CD8-positive, alpha-beta memory T cell (primary cell): ENCODE measurements around the gene MPHOSPH10. TPM values are rescaled to one million over a fixed set of nuclear protein-coding genes. Genes with fewer than 3 reads are reported as not detected.

Experiments used
- CTCF ChIA-PET: fragments of 350-600 bp; sonication (Branson Sonifier 250); formaldehyde crosslinking; loops from one replicate; lab custom pipeline; 2021; ENCODE audit warnings: antibody characterized with exemption; lab: Charles Lee
- POLR2A ChIA-PET: fragments of 350-600 bp; sonication (Branson Sonifier 250); formaldehyde crosslinking; loops from one replicate; lab custom pipeline; 2021; ENCODE audit warnings: antibody characterized with exemption; lab: Charles Lee
- DNase-seq, 5 donors: peaks; one replicate each; pipeline versions ENCODE4 v3.0.0 to v3.0.0-alpha.2; 2020 to 2022; ENCODE audit warnings: mixed read lengths in 1 of 5
- H3K27ac ChIP-seq: one replicate; pipeline ENCODE4 v1.7.0; 2013; ENCODE audit warnings: low read depth, mild to moderate bottlenecking, low read length, moderate library complexity
- H3K27me3 ChIP-seq: 2 replicates; pipeline ENCODE4 v1.7.0; 2013; ENCODE audit warnings: low read length, mild to moderate bottlenecking; ENCODE audit not compliant: insufficient read depth, poor library complexity, severe bottlenecking
- H3K36me3 ChIP-seq: 2 replicates; pipeline ENCODE4 v1.7.0; 2013; ENCODE audit warnings: mild to moderate bottlenecking, low read length, moderate library complexity; ENCODE audit not compliant: insufficient read depth
- H3K4me1 ChIP-seq: 2 replicates; pipeline ENCODE4 v1.7.0; 2013; ENCODE audit warnings: mild to moderate bottlenecking, low read length, moderate library complexity; ENCODE audit not compliant: insufficient read depth
- H3K4me3 ChIP-seq: 2 replicates; pipeline ENCODE4 v1.7.0; 2013; ENCODE audit warnings: mild to moderate bottlenecking, low read length
- H3K9me3 ChIP-seq: 2 replicates; pipeline ENCODE4 v1.7.0; 2013; ENCODE audit warnings: mild to moderate bottlenecking, low read length
- H3K27ac Mint-ChIP-seq, 8 donors: one replicate each; pipeline ENCODE4 v1.8.0; 2020 to 2021; ENCODE audit warnings: mixed read lengths in 8 of 8, mild to moderate bottlenecking in 6 of 8, inconsistent platforms in 3 of 8, moderate library complexity in 3 of 8
- H3K27me3 Mint-ChIP-seq, 2 donors: one replicate each; pipeline ENCODE4 v1.8.0; 2020 to 2021; ENCODE audit warnings: mixed read lengths in 2 of 2, mild to moderate bottlenecking in 1 of 2, moderate library complexity in 1 of 2
- H3K36me3 Mint-ChIP-seq, 3 donors: one replicate each; pipeline ENCODE4 v1.8.0; 2020 to 2021; ENCODE audit warnings: mixed read lengths in 3 of 3, inconsistent platforms in 1 of 3, mild to moderate bottlenecking in 1 of 3
- H3K4me1 Mint-ChIP-seq, 3 donors: one replicate each; pipeline ENCODE4 v1.8.0; 2020 to 2021; ENCODE audit warnings: mixed read lengths in 3 of 3, inconsistent platforms in 1 of 3, mild to moderate bottlenecking in 1 of 3
- H3K4me3 Mint-ChIP-seq, 7 donors: one replicate each; pipeline ENCODE4 v1.8.0; 2020 to 2021; ENCODE audit warnings: mixed read lengths in 7 of 7, mild to moderate bottlenecking in 6 of 7, moderate library complexity in 4 of 7, inconsistent platforms in 2 of 7
- H3K9me3 Mint-ChIP-seq, 5 donors: one replicate each; pipeline ENCODE4 v1.8.0; 2020 to 2022; ENCODE audit warnings: mixed read lengths in 5 of 5, mild to moderate bottlenecking in 3 of 5, moderate library complexity in 2 of 5, inconsistent platforms in 1 of 5
- polyA plus RNA-seq: library from polyadenylated mRNA; unstranded; fragments of 300-500 nt; fragmentation: Illumina TruSeq; gene quantifications from one replicate; pipeline ENCODE4 v1.2.3, GENCODE V29; 2021
- total RNA-seq, 2 experiments: library from RNA; stranded (reverse); gene quantifications; one replicate each; pipeline ENCODE4 v1.2.3, GENCODE V29; 2021

Gene MPHOSPH10
- total and polyA plus RNA-seq, 3 experiments from 2014 or later = 30.6 to 65.4 (median 57.8) TPM

DNA sequence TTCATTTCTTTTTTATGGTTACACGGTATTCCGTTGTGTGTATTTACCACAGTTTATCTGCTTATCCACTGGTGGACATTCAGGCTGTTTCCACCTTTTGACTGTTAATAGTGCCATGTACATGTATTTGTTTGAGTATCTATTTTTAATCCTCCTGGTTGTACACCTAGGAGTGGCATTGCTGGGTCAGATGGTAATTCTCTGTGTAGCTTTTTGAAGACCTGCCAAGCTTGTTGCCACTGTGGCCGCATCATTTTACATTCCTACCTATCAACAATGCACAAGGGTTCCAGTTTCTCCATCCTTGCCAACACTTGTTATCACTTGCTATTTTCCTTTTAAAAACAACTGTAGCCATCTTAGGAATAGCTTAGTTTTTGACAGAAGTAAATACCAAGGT lies 13.3 kb downstream of the MPHOSPH10 start:
- no peaks in the 10 kb centered on the region for H3K9me3 Mint-ChIP-seq
- no peaks in the 10 kb centered on the region for H3K27me3 Mint-ChIP-seq
- Histone ChIP-seq H3K27ac (no peak overlapping the region), H3K4me3 (no peak overlapping the region), H3K27me3 (no peaks in the 10 kb centered on the region), H3K9me3 (no peaks in the 10 kb centered on the region), H3K36me3 (peaks cover 57% of the 10 kb centered on the region), H3K4me1 (no peaks in the 10 kb centered on the region)
- ChIA-PET POLR2A (interaction anchor here (0.9 kb wide), 1 partner anchor 13 kb away, joined by 3 read pairs; no protein-coding TSS in a partner anchor), CTCF (interaction anchor here (1.5 kb wide), 2 partner anchors 13 to 43 kb away, joined by 3 to 4 read pairs; no protein-coding TSS in a partner anchor)
- H3K36me3 Mint-ChIP-seq = peaks cover 5 to 91% (median 32%) of the 10 kb centered on the region in 3 donors
- DNase-seq = no peak
- H3K27ac Mint-ChIP-seq = no peak overlapping the region
- H3K4me3 Mint-ChIP-seq = no peak overlapping the region
- no peaks in the 10 kb centered on the region for H3K4me1 Mint-ChIP-seq

DNA sequence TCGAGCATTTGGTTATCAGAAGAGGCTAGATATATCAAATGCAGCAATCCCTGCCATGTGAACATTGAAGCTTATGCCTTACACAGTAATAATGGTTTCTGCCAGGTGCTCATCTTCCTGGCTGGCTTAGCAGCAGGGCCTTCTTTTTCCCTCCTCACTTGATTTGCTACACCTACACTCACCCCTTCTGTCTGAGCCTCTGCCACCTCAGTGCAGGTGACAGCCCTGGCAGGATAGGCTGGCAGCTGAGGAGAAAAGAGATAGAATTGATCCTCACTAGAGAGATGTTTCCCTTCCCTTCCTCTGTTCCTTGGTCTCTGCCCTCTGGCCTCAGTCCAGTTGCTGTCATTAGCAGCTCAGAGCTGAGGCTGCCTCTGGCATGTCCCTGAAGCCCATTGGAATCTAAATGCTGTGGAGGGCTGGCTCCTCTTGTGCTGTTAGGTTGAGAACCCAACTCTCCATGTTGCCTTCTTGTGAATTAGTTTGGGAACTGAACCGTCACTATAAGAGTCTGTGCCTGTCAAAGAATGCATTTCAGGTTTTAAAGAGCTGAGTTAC lies 18.2 kb downstream of the MPHOSPH10 start:
- Mint-ChIP-seq H3K27ac (peak overlapping the region in 1 of 8 donors; percentile 1), H3K4me3 (no peak overlapping the region), H3K36me3 (peaks cover 5 to 72% (median 31%) of the 10 kb centered on the region in 3 donors), H3K9me3 (no peaks in the 10 kb centered on the region), H3K4me1 (no peaks in the 10 kb centered on the region), H3K27me3 (no peaks in the 10 kb centered on the region)
- DNase-seq = no peak
- Histone ChIP-seq H3K36me3 (peaks cover 43% of the 10 kb centered on the region), H3K9me3 (no peaks in the 10 kb centered on the region), H3K27me3 (no peaks in the 10 kb centered on the region), H3K4me1 (no peaks in the 10 kb centered on the region), H3K27ac (no peak overlapping the region), H3K4me3 (no peak overlapping the region)
- ChIA-PET CTCF (interaction anchor here (1.6 kb wide), 1 partner anchor 78 kb away, joined by 3 read pairs; the partner anchor contains the start of gene PAIP2B), POLR2A (no interaction called here)

GRCh38 chr2:71150082-71150816 lies 19.8 kb downstream of the MPHOSPH10 start:
- Mint-ChIP-seq H3K36me3 (peaks cover 0 to 55% (median 21%) of the 10 kb centered on the region in 3 donors), H3K27me3 (no peaks in the 10 kb centered on the region), H3K27ac (peak overlapping the region in 4 of 8 donors; percentile 16 to 85 (median 47)), H3K9me3 (no peaks in the 10 kb centered on the region), H3K4me3 (no peak overlapping the region), H3K4me1 (no peaks in the 10 kb centered on the region)
- ChIA-PET POLR2A (no interaction called here), CTCF (interaction anchor here (1.6 kb wide), 1 partner anchor 77 kb away, joined by 3 read pairs; the partner anchor contains the start of gene PAIP2B)
- Histone ChIP-seq H3K4me3 (no peak overlapping the region), H3K36me3 (peaks cover 29% of the 10 kb centered on the region), H3K9me3 (no peaks in the 10 kb centered on the region), H3K27me3 (no peaks in the 10 kb centered on the region), H3K27ac (no peak overlapping the region), H3K4me1 (no peaks in the 10 kb centered on the region)
- DNase-seq = no peak

- Histone ChIP-seq H3K4me3 (no peak overlapping the region), H3K4me1 (no peaks in the 10 kb centered on the region), H3K27me3 (no peaks in the 10 kb centered on the region), H3K27ac (no peak overlapping the region), H3K9me3 (no peaks in the 10 kb centered on the region), H3K36me3 (peaks cover 23% of the 10 kb centered on the region)
- ChIA-PET CTCF (interaction anchor here (1.1 kb wide), 1 partner anchor 53 kb away, joined by 3 read pairs; no protein-coding TSS in a partner anchor), POLR2A (no interaction called here)
- H3K27me3 Mint-ChIP-seq = peaks cover under 1 to 4% of the 10 kb centered on the region in 2 donors
- no peaks in the 10 kb centered on the region for H3K9me3 Mint-ChIP-seq
- no peak for DNase-seq
- peaks cover 0 to 44% (median 15%) of the 10 kb centered on the region in 3 donors for H3K36me3 Mint-ChIP-seq
- peaks cover 0 to 2% (median 0%) of the 10 kb centered on the region in 3 donors for H3K4me1 Mint-ChIP-seq
- H3K27ac Mint-ChIP-seq = peak overlapping the region in 2 of 8 donors; percentile 56 to 77
- H3K4me3 Mint-ChIP-seq = no peak overlapping the region
These were observed 21.2 kb downstream of the MPHOSPH10 start for GRCh38 chr2:71151620-71152019.

DNA sequence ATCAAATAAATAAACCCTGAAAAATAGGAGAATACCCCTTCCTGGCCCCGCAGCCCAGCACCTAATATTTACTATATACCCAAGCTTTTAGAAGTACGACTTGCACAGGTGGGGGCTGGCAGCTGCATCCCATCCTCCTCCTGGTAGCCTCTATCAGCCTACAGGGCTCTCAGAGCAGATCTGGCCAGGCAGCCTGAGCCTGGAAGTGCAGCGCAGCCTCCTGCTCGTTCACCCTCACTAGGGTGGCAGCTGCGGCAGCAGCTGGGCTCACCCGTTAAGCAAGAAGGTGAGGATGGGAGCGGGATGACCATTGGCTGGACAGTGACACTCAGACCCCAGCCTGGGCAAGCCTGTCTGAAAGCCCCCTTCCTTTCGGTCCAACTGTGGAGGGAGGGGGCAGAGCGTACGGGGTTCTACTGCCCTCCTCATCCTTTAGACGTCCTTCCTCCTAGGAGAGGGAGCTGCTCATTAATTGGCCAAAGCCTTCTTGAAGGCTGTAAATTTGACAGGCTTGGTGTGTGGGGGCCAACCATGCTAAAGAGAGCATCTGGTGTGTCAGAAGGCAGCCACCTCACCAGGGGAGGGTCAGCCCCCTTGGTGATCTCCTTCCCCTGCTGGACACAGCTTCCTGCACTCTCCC lies 23.3 kb downstream of the MPHOSPH10 start:
- H3K36me3 Mint-ChIP-seq = peaks cover 0 to 25% (median 10%) of the 10 kb centered on the region in 3 donors
- H3K4me1 Mint-ChIP-seq = peaks cover 7 to 9% (median 8%) of the 10 kb centered on the region in 3 donors
- H3K4me3 Mint-ChIP-seq = no peak overlapping the region
- Histone ChIP-seq H3K27ac (no peak overlapping the region), H3K36me3 (peaks cover 10% of the 10 kb centered on the region), H3K4me1 (peaks cover 5% of the 10 kb centered on the region), H3K4me3 (no peak overlapping the region), H3K9me3 (no peaks in the 10 kb centered on the region), H3K27me3 (no peaks in the 10 kb centered on the region)
- DNase-seq = no peak
- H3K9me3 Mint-ChIP-seq = no peaks in the 10 kb centered on the region
- H3K27me3 Mint-ChIP-seq = peaks cover 4 to 12% of the 10 kb centered on the region in 2 donors
- CTCF ChIA-PET = interaction anchor here (1.4 kb wide), 1 partner anchor 52 kb away, joined by 5 read pairs; no protein-coding TSS in a partner anchor
- H3K27ac Mint-ChIP-seq = no peak overlapping the region
- POLR2A ChIA-PET = no interaction called here

GRCh38 chr2:71154279-71154678 lies 23.8 kb downstream of the MPHOSPH10 start:
- CTCF ChIA-PET = interaction anchor here (1.4 kb wide), 1 partner anchor 53 kb away, joined by 5 read pairs; no protein-coding TSS in a partner anchor
- Histone ChIP-seq H3K4me1 (peaks cover 5% of the 10 kb centered on the region), H3K9me3 (no peaks in the 10 kb centered on the region), H3K27ac (no peak overlapping the region), H3K4me3 (no peak overlapping the region), H3K36me3 (peaks cover 4% of the 10 kb centered on the region), H3K27me3 (no peaks in the 10 kb centered on the region)
- H3K9me3 Mint-ChIP-seq = no peaks in the 10 kb centered on the region
- POLR2A ChIA-PET = no interaction called here
- H3K27ac Mint-ChIP-seq = no peak overlapping the region
- peaks cover 7 to 9% (median 8%) of the 10 kb centered on the region in 3 donors for H3K4me1 Mint-ChIP-seq
- H3K27me3 Mint-ChIP-seq = peaks cover 4 to 12% of the 10 kb centered on the region in 2 donors
- H3K4me3 Mint-ChIP-seq = no peak overlapping the region
- DNase-seq = no peak
- H3K36me3 Mint-ChIP-seq = peaks cover 0 to 20% (median 6%) of the 10 kb centered on the region in 3 donors

DNA sequence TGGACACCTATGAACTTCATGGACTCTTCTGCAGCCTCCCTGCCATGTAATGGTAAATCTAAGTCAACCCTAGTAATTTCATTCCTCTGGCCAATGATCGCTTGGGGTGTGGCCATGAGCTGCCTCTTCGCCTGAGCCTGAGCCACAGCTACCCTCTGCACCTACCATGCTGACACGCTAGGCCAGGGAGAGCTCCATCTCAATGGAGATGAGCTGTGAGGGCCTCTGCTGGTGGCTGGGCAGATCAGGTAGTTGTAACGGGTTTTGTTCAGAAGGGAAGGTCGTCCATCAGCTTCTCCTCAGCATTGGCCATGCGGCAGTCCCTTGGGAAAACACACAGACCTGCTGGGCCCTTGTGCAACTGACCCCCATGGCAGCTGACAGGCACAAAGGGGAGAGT lies 24.4 kb downstream of the MPHOSPH10 start:
- peaks cover 7 to 9% (median 8%) of the 10 kb centered on the region in 3 donors for H3K4me1 Mint-ChIP-seq
- H3K4me3 Mint-ChIP-seq = no peak overlapping the region
- H3K27ac ChIP-seq = no peak overlapping the region
- H3K27me3 ChIP-seq = no peaks in the 10 kb centered on the region
- DNase-seq = peak in 1 of 5 donors; percentile 50
- no peaks in the 10 kb centered on the region for H3K9me3 ChIP-seq
- H3K4me1 ChIP-seq = peaks cover 5% of the 10 kb centered on the region
- no peaks in the 10 kb centered on the region for H3K9me3 Mint-ChIP-seq
- H3K4me3 ChIP-seq = no peak overlapping the region
- CTCF ChIA-PET = interaction anchor here (1.4 kb wide), 2 partner anchors 24 to 54 kb away, joined by 3 to 5 read pairs; partner anchors contain the start of gene MPHOSPH10
- peaks cover 4 to 12% of the 10 kb centered on the region in 2 donors for H3K27me3 Mint-ChIP-seq
- peaks cover 0 to 14% (median 6%) of the 10 kb centered on the region in 3 donors for H3K36me3 Mint-ChIP-seq
- POLR2A ChIA-PET = no interaction called here
- H3K27ac Mint-ChIP-seq = peak overlapping the region in 2 of 8 donors; percentile 13 to 58
- H3K36me3 ChIP-seq = no peaks in the 10 kb centered on the region
